Measurements from ENCODE around the gene ANKEF1. TPM values are rescaled to one million over a fixed set of nuclear protein-coding genes. Genes with fewer than 3 reads are reported as not detected.

ANKEF1 gene
- total RNA-seq, 2 experiments from 2014 or later: 1.3 TPM

DNA sequence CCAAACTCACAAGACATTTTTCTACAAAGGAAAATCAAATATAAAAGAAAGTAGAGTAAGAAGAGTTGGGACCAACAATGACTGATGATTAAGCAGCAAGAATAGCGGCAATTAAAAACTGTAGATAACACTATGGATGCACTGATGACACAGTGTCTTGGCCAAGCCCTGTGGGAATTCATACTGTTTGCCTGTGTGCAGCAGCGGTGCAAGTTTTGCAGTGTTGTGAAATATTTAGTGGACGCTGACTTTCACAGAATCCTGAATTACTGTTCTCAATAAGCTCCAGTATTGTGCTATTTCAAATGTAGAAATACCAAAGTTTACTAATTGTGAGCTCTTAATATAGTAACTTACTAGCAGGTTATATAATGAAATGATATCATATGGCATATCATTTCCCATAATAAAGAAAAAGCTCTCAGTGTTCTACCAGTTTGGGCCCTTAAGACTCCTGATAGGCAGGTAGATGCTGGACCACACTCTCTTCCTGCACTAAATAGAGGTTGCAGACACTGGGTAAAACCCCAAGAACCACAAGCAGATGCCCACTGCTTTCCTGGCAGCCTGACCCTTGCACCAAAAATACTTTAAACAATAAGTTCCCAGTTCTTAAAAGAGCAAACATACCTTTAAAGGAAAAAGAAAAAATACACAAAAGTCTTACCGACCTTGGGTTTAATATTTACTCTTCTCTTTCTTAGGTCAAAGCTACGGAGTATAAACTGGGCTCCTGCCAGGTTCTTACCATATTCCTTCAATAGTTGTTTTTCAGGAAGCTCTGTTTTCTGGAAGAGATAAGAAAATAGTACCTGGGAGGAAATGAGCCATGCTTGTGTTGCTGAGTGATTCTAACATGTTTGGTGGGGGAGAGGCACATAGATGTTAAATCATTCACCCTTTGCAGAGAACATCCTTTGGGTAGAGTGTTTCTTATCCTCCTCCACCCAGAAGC lies 41.6 kb downstream of the ANKEF1 start:
- ATAC-seq (ENCODE audit: poor library complexity) (no peak), DNase-seq (no peak)
- CTCF ChIA-PET: no interaction called here
- H3K27me3 Mint-ChIP-seq: peaks cover 50% of the 10 kb centered on the region
- intact Hi-C loops (cut with DNase I, micrococcal nuclease): no loop called here
- no peaks in the 10 kb centered on the region for H3K4me1 Mint-ChIP-seq (ENCODE audit: low read depth)
- H3K36me3 Mint-ChIP-seq (ENCODE audit: low read depth): no peaks in the 10 kb centered on the region
- no peak overlapping the region for H3K4me3 ChIP-seq (ENCODE audit: low read length)
- H3K9me3 ChIP-seq (ENCODE audit: control insufficient read depth in 1 of 2, insufficient read depth in 1 of 2, low read length in 2 of 2): no peaks in the 10 kb centered on the region
- H3K9me3 Mint-ChIP-seq: no peaks in the 10 kb centered on the region
- H3K36me3 ChIP-seq (ENCODE audit: insufficient read depth, low read length): no peaks in the 10 kb centered on the region
- no peak overlapping the region for H3K27ac ChIP-seq (ENCODE audit: low read depth in 1 of 2, low read length in 2 of 2)
- no peak overlapping the region for H3K27ac Mint-ChIP-seq
- H3K4me3 Mint-ChIP-seq: no peak overlapping the region
- peaks cover 3 to 5% of the 10 kb centered on the region in 2 experiments for H3K27me3 ChIP-seq (ENCODE audit: control insufficient read depth in 1 of 2, insufficient read depth in 2 of 2, low read length in 2 of 2)
- no peak for TF ChIP-seq CTCF (IDR thresholded peaks at IDR 0.05)
- no peaks in the 10 kb centered on the region for H3K4me1 ChIP-seq (ENCODE audit: insufficient read depth, low read length)
- POLR2A ChIA-PET: no interaction called here

- CTCF ChIA-PET: no interaction called here
- POLR2A ChIA-PET: no interaction called here
- H3K36me3 Mint-ChIP-seq (ENCODE audit: low read depth): no peaks in the 10 kb centered on the region
- no peak overlapping the region for H3K27ac Mint-ChIP-seq
- H3K9me3 Mint-ChIP-seq: no peaks in the 10 kb centered on the region
- H3K4me1 ChIP-seq (ENCODE audit: insufficient read depth, low read length): no peaks in the 10 kb centered on the region
- H3K9me3 ChIP-seq (ENCODE audit: control insufficient read depth in 1 of 2, insufficient read depth in 1 of 2, low read length in 2 of 2): no peaks in the 10 kb centered on the region
- no peaks in the 10 kb centered on the region for H3K36me3 ChIP-seq (ENCODE audit: insufficient read depth, low read length)
- H3K4me3 Mint-ChIP-seq: no peak overlapping the region
- ATAC-seq (ENCODE audit: poor library complexity) (no peak), DNase-seq (peak in 4 of 14 experiments; percentile 0 to 17 (median 9))
- peaks cover 50% of the 10 kb centered on the region for H3K27me3 Mint-ChIP-seq
- no peak for TF ChIP-seq CTCF (IDR thresholded peaks at IDR 0.05)
- peaks cover 3 to 5% of the 10 kb centered on the region in 2 experiments for H3K27me3 ChIP-seq (ENCODE audit: control insufficient read depth in 1 of 2, insufficient read depth in 2 of 2, low read length in 2 of 2)
- H3K4me1 Mint-ChIP-seq (ENCODE audit: low read depth): no peaks in the 10 kb centered on the region
- intact Hi-C loops (cut with DNase I, micrococcal nuclease): no loop called here
- no peak overlapping the region for H3K27ac ChIP-seq (ENCODE audit: low read depth in 1 of 2, low read length in 2 of 2)
- no peak overlapping the region for H3K4me3 ChIP-seq (ENCODE audit: low read length)
These were observed 42.3 kb downstream of the ANKEF1 start for GRCh38 chr20:10077081-10077471.

DNA sequence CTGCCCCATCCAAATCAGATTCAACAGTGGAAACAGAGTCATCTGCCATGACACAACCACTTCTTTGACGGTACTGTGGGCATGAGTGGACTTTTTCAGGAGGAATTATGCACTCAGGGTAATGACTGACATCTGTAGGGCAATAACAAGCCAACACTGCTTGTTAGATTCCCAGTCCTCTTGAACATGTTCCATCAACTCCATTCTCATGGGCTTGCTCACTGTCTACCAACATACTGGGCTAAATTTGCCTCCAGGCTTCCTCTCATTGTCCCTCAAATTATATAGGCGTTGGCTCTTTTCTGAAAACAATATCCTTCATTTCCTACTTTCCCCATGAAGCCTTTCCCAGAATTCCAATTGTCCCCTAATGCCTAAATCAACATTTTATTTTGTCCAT lies 43.1 kb downstream of the ANKEF1 start:
- H3K27ac ChIP-seq (ENCODE audit: low read depth in 1 of 2, low read length in 2 of 2): no peak overlapping the region
- no peaks in the 10 kb centered on the region for H3K4me1 ChIP-seq (ENCODE audit: insufficient read depth, low read length)
- no peaks in the 10 kb centered on the region for H3K9me3 ChIP-seq (ENCODE audit: control insufficient read depth in 1 of 2, insufficient read depth in 1 of 2, low read length in 2 of 2)
- TF ChIP-seq CTCF (IDR thresholded peaks at IDR 0.05): no peak
- H3K36me3 ChIP-seq (ENCODE audit: insufficient read depth, low read length): no peaks in the 10 kb centered on the region
- Mint-ChIP-seq H3K27ac (no peak overlapping the region), H3K36me3 (ENCODE audit: low read depth) (no peaks in the 10 kb centered on the region), H3K4me3 (no peak overlapping the region), H3K27me3 (peaks cover 45% of the 10 kb centered on the region), H3K9me3 (no peaks in the 10 kb centered on the region), H3K4me1 (ENCODE audit: low read depth) (no peaks in the 10 kb centered on the region)
- H3K27me3 ChIP-seq (ENCODE audit: control insufficient read depth in 1 of 2, insufficient read depth in 2 of 2, low read length in 2 of 2): peaks cover 3 to 5% of the 10 kb centered on the region in 2 experiments
- DNase-seq: no peak
- H3K4me3 ChIP-seq (ENCODE audit: low read length): no peak overlapping the region
- intact Hi-C loops (cut with DNase I, micrococcal nuclease): no loop called here
- ChIA-PET POLR2A (no interaction called here), CTCF (no interaction called here)
- ATAC-seq (ENCODE audit: poor library complexity): no peak
